ENCODE results near the gene DUSP16. TPM values are rescaled to one million over a fixed set of nuclear protein-coding genes. Genes with fewer than 3 reads are reported as not detected.

The DUSP16 gene
- total and polyA plus RNA-seq, 2 of the 8 experiments (the other 6 are each of a cell fraction or from before 2014, with no cell fraction given): 31.6 to 55.9 TPM

DNA sequence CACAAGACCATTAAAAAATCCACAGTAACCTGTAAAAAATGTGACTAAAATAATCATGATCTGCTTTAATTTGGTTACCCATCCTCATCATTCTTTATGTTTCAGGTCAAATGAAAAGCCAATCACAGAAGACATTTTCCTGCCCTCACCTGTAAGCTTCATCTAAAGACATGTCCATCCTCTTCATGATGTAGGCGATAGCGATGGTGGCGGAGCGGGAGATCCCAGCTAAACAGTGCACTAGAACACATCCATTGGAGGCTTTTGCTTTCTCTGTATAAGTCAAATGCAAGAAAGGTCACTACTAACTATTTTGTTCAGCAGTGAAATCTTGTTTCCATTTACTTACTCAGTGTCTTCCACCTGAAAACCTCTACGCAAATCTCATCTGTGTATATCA, 82.6 kb downstream of the DUSP16 start (continued):
- TF ChIP-seq CHD7 (IDR thresholded peaks at IDR 0.05; ENCODE audit: insufficient replicate concordance, low read length) (no peak), KDM5A (IDR thresholded peaks at IDR 0.05; ENCODE audit: low read length) (no peak), CBX8 (IDR thresholded peaks at IDR 0.05; ENCODE audit: borderline replicate concordance, low read depth, low read length) (no peak), ASH2L (IDR thresholded peaks at IDR 0.05; ENCODE audit: low read length) (no peak), RBBP5 (IDR thresholded peaks at IDR 0.05; ENCODE audit: borderline replicate concordance, low read depth, low read length) (no peak), TCF12 (IDR thresholded peaks at IDR 0.05; ENCODE audit: low read depth, low read length) (no peak), SP2 (IDR thresholded peaks at IDR 0.05; ENCODE audit: low read length) (no peak), RAD21 (IDR thresholded peaks at IDR 0.05 in 1 of 2, conservative IDR thresholded peaks at IDR 0.05 in 1 of 2; ENCODE audit: low read depth in 2 of 2, low read length in 2 of 2) (no peak)
- TF ChIP-seq, protein P1, sequence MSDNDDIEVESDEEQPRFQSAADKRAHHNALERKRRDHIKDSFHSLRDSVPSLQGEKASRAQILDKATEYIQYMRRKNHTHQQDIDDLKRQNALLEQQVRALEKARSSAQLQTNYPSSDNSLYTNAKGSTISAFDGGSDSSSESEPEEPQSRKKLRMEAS (IDR thresholded peaks at IDR 0.05): no peak
